GM12891 (cell line): ENCODE data around the gene MYOM1.

Experiments
- DNase-seq: peaks from one replicate; pipeline ENCODE4 v3.0.0; 2011; ENCODE audit warnings: low spot score; ENCODE audit not compliant: insufficient read length
- FAIRE-seq: peaks from 2 replicates; lab custom pipeline; 2011; peaks lifted over from hg19 to GRCh38; lab: Jason Lieb, UNC
- PAX5 ChIP-seq: IDR thresholded peaks from 2 replicates; pipeline ENCODE4 v1.6.1; 2011; ENCODE audit warnings: low read length, moderate library complexity, mild to moderate bottlenecking; ENCODE audit not compliant: insufficient read depth, severe bottlenecking
- POLR2A ChIP-seq: IDR thresholded peaks from 2 replicates; pipeline ENCODE4 v1.6.1; 2011; ENCODE audit warnings: low read depth, low read length, control low read depth
- POLR2AphosphoS5 ChIP-seq: IDR thresholded peaks from 2 replicates; pipeline ENCODE4 v1.6.1; 2011; ENCODE audit warnings: low read depth, low read length, control low read depth
- POU2F2 ChIP-seq: IDR thresholded peaks from 2 replicates; pipeline ENCODE4 v1.6.1; 2011; ENCODE audit warnings: low read depth, mild to moderate bottlenecking, control low read depth, low read length, moderate library complexity
- SPI1 ChIP-seq: IDR thresholded peaks from 2 replicates; pipeline ENCODE4 v1.6.1; 2011; ENCODE audit warnings: low read depth, low read length, control low read depth
- TAF1 ChIP-seq: IDR thresholded peaks from 2 replicates; pipeline ENCODE4 v1.6.1; 2011; ENCODE audit warnings: low read depth, low read length, control low read depth

MYOM1 gene

GRCh38 chr18:3140342-3140741 lies 79.4 kb downstream of the MYOM1 start:
- DNase-seq (no peak), FAIRE-seq (no peak)
- TF ChIP-seq POU2F2 (no peak), POLR2A (no peak), SPI1 (no peak), TAF1 (no peak), PAX5 (no peak), POLR2AphosphoS5 (no peak)

DNA sequence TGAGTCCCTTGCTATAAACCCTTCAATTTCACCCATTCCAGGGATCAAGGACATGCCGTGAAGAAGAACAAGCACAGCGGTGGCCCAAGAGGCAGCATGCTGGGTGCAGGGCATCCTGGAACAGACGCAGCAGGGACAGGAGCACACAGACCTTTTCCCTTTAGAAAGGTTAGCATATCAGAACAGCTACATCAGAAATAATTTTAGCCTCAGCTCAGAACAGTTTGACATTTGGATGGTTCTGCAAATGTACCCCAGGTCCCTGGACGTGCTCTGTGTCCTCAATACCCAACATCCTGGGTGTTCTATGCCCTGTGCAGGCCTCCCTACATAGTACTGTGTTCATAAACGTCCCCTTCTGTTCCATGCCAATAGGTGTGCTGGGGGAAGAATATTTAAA lies 80.4 kb downstream of the MYOM1 start:
- TF ChIP-seq POU2F2, result no peak
- no peak for TF ChIP-seq SPI1
- TF ChIP-seq TAF1, result no peak
- TF ChIP-seq POLR2AphosphoS5, result no peak
- no peak for FAIRE-seq
- no peak for DNase-seq

- FAIRE-seq (no peak), DNase-seq (no peak)
- TF ChIP-seq POLR2A (no peak), TAF1 (no peak), POLR2AphosphoS5 (no peak), POU2F2 (no peak), SPI1 (no peak), PAX5 (no peak)
These were observed 81.3 kb downstream of the MYOM1 start for GRCh38 chr18:3138274-3138975.

DNA sequence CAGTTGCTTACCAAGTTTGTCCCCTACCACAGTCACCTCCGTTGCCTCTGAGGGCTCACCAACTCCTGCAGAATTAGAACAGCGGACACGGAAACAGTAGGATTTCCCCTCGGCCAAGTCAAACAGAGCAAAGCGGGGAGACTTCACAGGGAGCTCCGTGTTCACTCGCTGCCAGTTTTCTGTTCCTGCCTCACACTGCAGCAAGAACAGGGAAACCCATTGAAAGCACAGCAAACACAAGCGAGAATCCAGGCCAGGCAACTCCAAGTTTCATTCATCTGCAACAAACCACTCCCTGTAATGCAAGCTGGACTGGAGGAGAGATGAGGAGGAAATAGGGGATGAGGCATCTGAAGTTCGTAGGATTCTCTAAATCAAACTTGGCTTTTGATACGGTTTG lies 84.2 kb downstream of the MYOM1 start:
- DNase-seq (no peak), FAIRE-seq (no peak)
- TF ChIP-seq POLR2AphosphoS5 (no peak), TAF1 (no peak), PAX5 (no peak), POU2F2 (no peak), SPI1 (no peak), POLR2A (no peak)

- DNase-seq (no peak), FAIRE-seq (no peak)
- TF ChIP-seq POLR2A (no peak), PAX5 (no peak), POLR2AphosphoS5 (no peak), SPI1 (no peak), TAF1 (no peak), POU2F2 (no peak)
These were observed 87.1 kb downstream of the MYOM1 start for GRCh38 chr18:3132700-3133099.

DNA sequence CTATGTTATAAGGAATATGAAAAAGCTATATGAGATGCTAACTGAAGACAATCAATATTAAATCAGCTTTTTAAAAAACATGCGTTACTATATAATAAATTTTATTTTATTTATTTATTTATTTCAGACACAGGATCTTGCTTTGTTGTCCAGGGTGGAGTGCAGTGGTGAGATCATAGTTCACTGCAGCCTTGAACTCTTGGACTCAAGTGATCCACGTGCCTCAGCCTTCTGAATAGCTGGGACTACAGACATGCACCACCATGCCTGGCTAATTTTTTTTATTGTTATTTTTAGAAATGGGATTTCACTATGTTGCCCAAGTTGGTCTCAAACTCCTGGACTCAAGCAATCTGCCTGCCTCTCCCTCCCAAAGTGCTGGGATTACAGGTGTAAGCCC lies 89.4 kb downstream of the MYOM1 start:
- no peak for FAIRE-seq
- DNase-seq, result no peak
- TF ChIP-seq POLR2AphosphoS5 (no peak), POU2F2 (no peak), POLR2A (no peak), PAX5 (no peak), SPI1 (no peak)

GRCh38 chr18:3129053-3129864 lies 90.5 kb downstream of the MYOM1 start:
- no peak for TF ChIP-seq POLR2A
- no peak for TF ChIP-seq SPI1
- no peak for TF ChIP-seq POU2F2
- TF ChIP-seq TAF1, result no peak
- no peak for TF ChIP-seq PAX5
- no peak for TF ChIP-seq POLR2AphosphoS5
- FAIRE-seq, result peak; percentile 95

GRCh38 chr18:3126457-3127097 lies 93.2 kb downstream of the MYOM1 start:
- no peak for DNase-seq
- no peak for TF ChIP-seq PAX5
- no peak for TF ChIP-seq POLR2AphosphoS5
- no peak for TF ChIP-seq POU2F2
- no peak for TF ChIP-seq SPI1
- FAIRE-seq, result peak; percentile 28

More at GRCh38 chr18:3129053-3129864, 90.5 kb downstream of the MYOM1 start:
- peak; percentile 61 for DNase-seq

GRCh38 chr18:3124822-3125221 lies 94.9 kb downstream of the MYOM1 start:
- FAIRE-seq, result no peak

More at GRCh38 chr18:3124822-3125221, 94.9 kb downstream of the MYOM1 start:
- DNase-seq, result no peak
- no peak for TF ChIP-seq SPI1
- TF ChIP-seq TAF1, result no peak
- no peak for TF ChIP-seq POU2F2
- no peak for TF ChIP-seq POLR2A
- TF ChIP-seq PAX5, result no peak
- no peak for TF ChIP-seq POLR2AphosphoS5
